Stimulated activated CD4-positive, alpha-beta T cell treated with anti-CD3 and anti-CD28 coated beads, TNF-alpha, amount 100 ng/mL, for 24 hours (primary cell): Measurements from ENCODE around the gene HLA-DOA.

Experiments
- DNase-seq, 3 experiments: peaks; one replicate each; pipeline ENCODE4 v3.0.0-alpha.2; 2020; ENCODE audit warnings: low read depth in 3 of 3

The HLA-DOA gene

GRCh38 chr6:32967151-32968091 lies 42.0 kb downstream of the HLA-DOA start:
- no peak for DNase-seq

GRCh38 chr6:32964776-32965175 lies 44.6 kb downstream of the HLA-DOA start:
- no peak for DNase-seq

GRCh38 chr6:32963866-32964265 lies 45.5 kb downstream of the HLA-DOA start:
- DNase-seq, result no peak

- DNase-seq, result no peak
Observed at GRCh38 chr6:32962213-32962826, 47.1 kb downstream of the HLA-DOA start.

- no peak for DNase-seq
Observed at GRCh38 chr6:32960563-32960962, 48.8 kb downstream of the HLA-DOA start.

GRCh38 chr6:32956176-32956575 lies 53.2 kb downstream of the HLA-DOA start:
- no peak for DNase-seq

GRCh38 chr6:32954986-32955802 lies 54.2 kb downstream of the HLA-DOA start:
- DNase-seq, result no peak

- DNase-seq, result no peak
Observed at GRCh38 chr6:32954267-32954666, 55.1 kb downstream of the HLA-DOA start.
